ENCODE results near the gene COQ4.

DNA sequence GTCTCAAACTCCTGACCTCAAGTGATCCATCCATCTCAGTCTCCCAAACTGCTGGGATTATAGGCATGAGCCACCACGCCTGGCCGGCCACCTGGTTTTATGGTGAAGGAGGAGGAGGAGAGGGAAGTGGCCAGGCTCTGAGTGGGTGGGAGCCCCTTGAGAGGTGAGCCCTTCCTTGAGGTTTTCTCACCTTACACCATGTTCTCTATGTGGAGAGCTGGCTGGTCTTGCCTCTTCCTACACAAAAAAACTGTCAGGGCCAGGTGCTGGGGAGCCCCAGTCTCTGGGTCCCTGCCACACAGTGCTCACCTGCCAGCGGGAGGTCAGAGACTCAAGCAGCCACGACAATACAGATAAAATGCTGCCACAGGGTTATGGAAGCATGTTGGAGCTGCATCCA is 28.5 kb upstream of the COQ4 start:
- TF ChIP-seq NR1H2 (CRISPR knock-in tag; IDR thresholded peaks at IDR 0.05) (no peak), ZNF121 (CRISPR knock-in tag; IDR thresholded peaks at IDR 0.05) (no peak), IRF2 (CRISPR knock-in tag; IDR thresholded peaks at IDR 0.05; ENCODE audit: borderline replicate concordance, low read depth) (no peak), ATF3 (CRISPR knock-in tag; conservative IDR thresholded peaks at IDR 0.05) (no peak), ATF1 (CRISPR knock-in tag; IDR thresholded peaks at IDR 0.05) (no peak), MAX (CRISPR knock-in tag; IDR thresholded peaks at IDR 0.05) (no peak), ZNF396 (CRISPR knock-in tag; IDR thresholded peaks at IDR 0.05; ENCODE audit: borderline replicate concordance) (no peak), HMGXB4 (CRISPR knock-in tag; IDR thresholded peaks at IDR 0.05) (no peak), ZNF263 (CRISPR knock-in tag; IDR thresholded peaks at IDR 0.05; ENCODE audit: low read depth) (no peak), CBFB (CRISPR knock-in tag; IDR thresholded peaks at IDR 0.05; ENCODE audit: low read depth) (no peak)
- TF ChIP-seq, protein P1, sequence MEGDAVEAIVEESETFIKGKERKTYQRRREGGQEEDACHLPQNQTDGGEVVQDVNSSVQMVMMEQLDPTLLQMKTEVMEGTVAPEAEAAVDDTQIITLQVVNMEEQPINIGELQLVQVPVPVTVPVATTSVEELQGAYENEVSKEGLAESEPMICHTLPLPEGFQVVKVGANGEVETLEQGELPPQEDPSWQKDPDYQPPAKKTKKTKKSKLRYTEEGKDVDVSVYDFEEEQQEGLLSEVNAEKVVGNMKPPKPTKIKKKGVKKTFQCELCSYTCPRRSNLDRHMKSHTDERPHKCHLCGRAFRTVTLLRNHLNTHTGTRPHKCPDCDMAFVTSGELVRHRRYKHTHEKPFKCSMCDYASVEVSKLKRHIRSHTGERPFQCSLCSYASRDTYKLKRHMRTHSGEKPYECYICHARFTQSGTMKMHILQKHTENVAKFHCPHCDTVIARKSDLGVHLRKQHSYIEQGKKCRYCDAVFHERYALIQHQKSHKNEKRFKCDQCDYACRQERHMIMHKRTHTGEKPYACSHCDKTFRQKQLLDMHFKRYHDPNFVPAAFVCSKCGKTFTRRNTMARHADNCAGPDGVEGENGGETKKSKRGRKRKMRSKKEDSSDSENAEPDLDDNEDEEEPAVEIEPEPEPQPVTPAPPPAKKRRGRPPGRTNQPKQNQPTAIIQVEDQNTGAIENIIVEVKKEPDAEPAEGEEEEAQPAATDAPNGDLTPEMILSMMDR (IDR thresholded peaks at IDR 0.05): no peak
- TF ChIP-seq, protein P2, sequence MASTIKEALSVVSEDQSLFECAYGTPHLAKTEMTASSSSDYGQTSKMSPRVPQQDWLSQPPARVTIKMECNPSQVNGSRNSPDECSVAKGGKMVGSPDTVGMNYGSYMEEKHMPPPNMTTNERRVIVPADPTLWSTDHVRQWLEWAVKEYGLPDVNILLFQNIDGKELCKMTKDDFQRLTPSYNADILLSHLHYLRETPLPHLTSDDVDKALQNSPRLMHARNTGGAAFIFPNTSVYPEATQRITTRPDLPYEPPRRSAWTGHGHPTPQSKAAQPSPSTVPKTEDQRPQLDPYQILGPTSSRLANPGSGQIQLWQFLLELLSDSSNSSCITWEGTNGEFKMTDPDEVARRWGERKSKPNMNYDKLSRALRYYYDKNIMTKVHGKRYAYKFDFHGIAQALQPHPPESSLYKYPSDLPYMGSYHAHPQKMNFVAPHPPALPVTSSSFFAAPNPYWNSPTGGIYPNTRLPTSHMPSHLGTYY (CRISPR knock-in tag; IDR thresholded peaks at IDR 0.05): no peak
- TF ChIP-seq, protein P3, sequence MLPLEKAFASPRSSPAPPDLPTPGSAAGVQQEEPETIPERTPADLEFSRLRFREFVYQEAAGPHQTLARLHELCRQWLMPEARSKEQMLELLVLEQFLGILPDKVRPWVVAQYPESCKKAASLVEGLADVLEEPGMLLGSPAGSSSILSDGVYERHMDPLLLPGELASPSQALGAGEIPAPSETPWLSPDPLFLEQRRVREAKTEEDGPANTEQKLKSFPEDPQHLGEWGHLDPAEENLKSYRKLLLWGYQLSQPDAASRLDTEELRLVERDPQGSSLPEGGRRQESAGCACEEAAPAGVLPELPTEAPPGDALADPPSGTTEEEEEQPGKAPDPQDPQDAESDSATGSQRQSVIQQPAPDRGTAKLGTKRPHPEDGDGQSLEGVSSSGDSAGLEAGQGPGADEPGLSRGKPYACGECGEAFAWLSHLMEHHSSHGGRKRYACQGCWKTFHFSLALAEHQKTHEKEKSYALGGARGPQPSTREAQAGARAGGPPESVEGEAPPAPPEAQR (CRISPR knock-in tag; IDR thresholded peaks at IDR 0.05): no peak
